GM23248 (cell line): ENCODE data around the gene LOXHD1.

Source experiments
- EZH2 ChIP-seq: fragments of 200-600 bp; sonication (generic); IDR thresholded peaks from 2 replicates; pipeline ENCODE4 v1.6.1; 2018; ENCODE audit warnings: antibody characterized with exemption, mild to moderate bottlenecking; ENCODE audit not compliant: insufficient read depth, poor library complexity, severe bottlenecking
- EZH2phosphoT487 ChIP-seq: fragments of 200-600 bp; sonication (generic); IDR thresholded peaks from 2 replicates; pipeline ENCODE4 v1.6.1; 2018; ENCODE audit warnings: antibody characterized with exemption, moderate library complexity, mild to moderate bottlenecking, low read depth; ENCODE audit not compliant: insufficient read depth

DNA sequence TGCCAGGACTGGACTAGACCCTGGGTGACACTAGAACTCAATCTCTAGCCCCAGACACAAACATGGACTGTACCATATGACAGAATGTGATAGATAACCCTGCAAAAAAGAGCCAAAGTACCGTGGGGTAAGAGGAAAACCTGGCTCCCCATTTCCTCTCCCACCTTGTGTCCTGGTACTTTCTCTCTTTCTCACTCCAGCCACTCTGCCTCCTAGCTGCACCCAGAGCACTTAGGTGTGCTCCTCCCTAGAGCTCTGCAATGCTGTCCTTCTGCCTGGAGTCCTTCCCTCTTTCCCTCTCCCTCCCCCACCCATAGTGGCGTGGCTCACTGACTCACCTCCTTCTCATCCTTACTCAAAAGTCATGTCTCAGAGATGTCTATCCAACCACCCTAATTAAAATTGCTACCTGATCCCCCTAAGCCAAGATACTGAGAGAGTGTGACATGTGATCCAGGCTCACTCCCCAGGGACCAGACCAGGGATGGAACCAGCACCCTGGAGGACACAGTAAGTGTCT, 171.3 kb downstream of the LOXHD1 start:
- no peak for TF ChIP-seq EZH2
- no peak for TF ChIP-seq EZH2phosphoT487
